T-helper 9 cell (primary cell): ENCODE results near the gene STYK1.
"Not testable (repeated sequence)": the region's sequence is repeated elsewhere in the genome, so short reads cannot be mapped to it uniquely, and the experiment has no call there.

Experiments
- DNase-seq: peaks from one replicate; pipeline ENCODE4 v3.0.0-alpha.2; 2020

Gene STYK1

DNA sequence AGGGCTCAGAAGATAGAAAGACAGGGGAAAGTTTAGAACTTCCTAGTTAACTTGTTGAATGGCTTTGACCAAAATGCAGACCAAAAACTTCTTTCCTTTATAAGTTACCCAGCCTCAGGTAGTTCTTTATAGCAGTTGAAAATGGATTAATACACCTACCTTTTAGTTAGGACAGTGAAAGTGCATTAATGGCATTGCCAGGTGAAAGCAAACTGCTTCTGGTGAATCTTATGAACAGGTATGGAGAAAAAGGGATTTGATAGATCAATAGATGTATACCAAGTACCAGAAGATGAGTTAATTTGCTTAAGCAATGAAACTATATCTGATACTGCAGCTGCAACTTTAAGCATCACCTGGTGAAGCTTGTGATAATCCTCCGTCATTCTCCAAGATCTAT is 14.2 kb upstream of the STYK1 start:
- DNase-seq: no peak

GRCh38 chr12:10672231-10672868 is 1.5 kb downstream of the STYK1 start:
- no peak for DNase-seq

GRCh38 chr12:10669533-10669932 is 4.3 kb downstream of the STYK1 start:
- DNase-seq: no peak

GRCh38 chr12:10668526-10668925 is 5.3 kb downstream of the STYK1 start:
- no peak for DNase-seq

DNA sequence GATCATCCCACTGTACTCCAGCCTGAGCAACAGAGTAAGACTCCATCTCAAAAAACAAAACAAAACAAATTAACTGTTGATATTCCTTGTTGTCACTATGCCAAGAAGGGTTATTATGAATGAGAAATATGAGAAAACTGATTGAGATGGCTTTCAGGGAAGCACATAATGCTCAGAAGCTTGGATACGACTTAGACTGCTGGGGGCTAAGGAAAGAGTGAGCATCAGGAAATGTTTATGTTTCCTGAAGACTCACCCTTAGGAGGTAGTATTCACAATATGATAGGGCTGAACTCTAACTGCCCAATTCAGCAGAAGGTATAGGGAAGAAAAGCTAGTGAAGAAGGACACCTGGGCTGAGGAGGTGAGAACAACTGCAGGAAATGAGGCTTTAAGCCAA is 6.3 kb downstream of the STYK1 start:
- no peak for DNase-seq

DNA sequence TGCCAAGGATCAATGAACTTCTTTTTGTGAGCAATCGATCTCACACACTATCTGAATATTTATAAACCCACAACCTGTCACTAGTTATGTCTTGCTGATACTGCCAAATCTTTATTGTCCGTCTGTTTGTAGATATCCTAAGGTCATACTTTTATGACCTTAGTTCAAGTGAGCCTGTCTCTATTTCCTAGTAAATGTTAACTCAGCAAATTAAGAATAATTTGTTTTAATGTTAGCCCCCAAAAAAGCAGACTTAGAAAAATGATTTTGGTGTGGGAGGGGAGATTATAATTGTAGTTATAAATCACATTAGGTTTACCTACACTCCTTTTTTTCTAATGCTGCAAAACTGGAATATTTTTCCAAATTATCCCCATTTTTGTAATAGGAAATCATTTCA is 9.4 kb downstream of the STYK1 start:
- DNase-seq: no peak

DNA sequence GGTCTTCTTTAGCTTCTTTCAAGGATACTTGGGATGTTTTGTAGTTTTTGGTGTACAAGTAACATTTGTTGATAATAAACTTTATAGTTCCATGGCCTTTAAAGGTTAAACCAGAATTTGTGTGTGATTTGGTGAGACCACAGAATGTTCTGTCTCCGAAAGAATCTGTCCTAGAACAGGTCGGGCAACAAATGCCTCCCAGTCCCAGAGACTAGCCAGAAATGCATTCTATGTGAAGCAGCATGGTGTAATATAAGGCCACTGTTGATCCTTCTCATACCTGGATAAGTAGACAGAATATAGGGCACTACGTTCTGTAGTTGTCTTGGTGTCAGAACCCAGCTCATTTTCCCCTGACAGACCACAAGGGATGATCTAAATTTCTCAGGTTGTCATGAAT is 10.0 kb downstream of the STYK1 start:
- DNase-seq: no peak

- no peak for DNase-seq
Observed at GRCh38 chr12:10661338-10661737, 12.5 kb downstream of the STYK1 start.

DNA sequence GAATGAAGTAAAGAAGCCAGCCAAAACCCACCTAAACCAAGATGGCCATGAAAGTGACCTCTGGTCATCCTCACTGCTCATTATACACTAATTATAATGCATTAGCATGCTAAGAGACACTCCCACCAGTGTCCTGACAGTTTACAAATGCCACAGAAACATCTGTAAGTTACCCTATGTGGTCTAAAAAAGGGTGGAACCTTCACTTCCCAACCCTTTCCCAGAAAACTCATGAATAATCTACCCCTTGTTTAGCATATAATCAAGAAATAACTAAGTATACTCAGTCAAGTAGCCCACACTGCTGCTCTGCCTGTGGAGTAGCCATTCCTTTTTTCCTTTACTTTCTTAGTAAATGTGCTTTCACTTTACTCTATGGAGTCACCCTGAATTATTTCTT is 19.8 kb downstream of the STYK1 start:
- DNase-seq: no peak

- DNase-seq: no peak
Observed at GRCh38 chr12:10652192-10652591, 21.7 kb downstream of the STYK1 start.

DNA sequence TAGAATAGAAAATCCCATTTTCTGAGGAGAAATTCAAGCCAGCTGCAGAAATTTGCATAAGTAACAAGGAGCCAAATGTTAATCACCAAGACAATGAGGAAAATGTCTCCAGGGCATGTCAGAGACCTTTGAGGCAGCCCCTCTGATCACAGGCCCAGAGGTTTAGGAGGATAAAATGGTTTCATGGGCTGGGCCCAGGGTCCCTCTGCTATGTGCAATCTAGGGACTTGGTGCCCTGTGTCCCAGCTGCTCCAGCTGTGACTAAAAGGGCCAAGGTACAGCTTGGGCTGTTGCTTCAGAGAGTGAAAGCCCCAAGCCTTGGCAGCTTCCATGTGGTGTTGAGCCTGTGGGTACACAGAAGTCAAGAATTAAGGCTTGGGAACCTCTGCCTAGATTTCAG is 27.3 kb downstream of the STYK1 start:
- not testable (repeated sequence) for DNase-seq

GRCh38 chr12:10645910-10646309 is 27.9 kb downstream of the STYK1 start:
- DNase-seq: no peak

- no peak for DNase-seq
Observed at GRCh38 chr12:10641735-10642500, 31.9 kb downstream of the STYK1 start.

DNA sequence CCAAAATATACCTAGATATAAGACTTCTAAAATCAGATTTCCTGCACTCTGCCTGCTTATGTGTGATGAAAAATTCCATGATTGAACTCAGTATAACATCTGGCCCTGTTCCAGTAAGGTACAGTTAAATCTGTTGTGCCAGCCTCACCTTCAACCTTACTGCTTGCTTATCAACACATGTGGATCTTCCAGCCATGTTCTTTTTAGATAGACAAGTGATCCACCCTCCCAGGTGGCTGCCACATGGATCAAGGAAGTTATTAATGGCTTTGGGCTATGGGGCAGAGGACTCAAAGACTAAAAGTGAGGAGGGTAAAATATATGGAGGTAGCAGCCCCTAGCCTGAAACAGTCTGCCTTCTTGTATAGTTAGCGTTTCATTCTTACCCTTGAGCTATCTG is 35.1 kb downstream of the STYK1 start:
- DNase-seq: no peak

DNA sequence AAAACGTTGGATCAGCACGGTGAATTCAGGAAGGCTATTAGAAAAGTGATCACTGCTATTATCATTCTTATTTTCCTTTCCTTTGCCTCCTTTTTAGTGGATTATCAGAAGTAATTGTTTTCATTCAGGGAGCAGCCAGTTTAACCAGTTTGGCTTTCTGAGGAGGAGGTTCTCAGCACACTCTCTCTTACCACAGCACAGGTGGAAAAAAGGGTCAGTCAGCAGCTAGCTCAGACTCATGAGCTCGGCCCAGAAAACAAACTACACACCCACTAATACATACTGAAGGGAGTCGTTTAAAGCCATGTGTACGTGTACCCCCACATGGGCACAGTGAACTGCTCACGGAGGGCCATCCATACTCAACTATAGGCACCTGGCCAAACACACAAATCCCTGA is 37.2 kb downstream of the STYK1 start:
- DNase-seq: no peak

GRCh38 chr12:10636124-10636523 is 37.7 kb downstream of the STYK1 start:
- no peak for DNase-seq

DNA sequence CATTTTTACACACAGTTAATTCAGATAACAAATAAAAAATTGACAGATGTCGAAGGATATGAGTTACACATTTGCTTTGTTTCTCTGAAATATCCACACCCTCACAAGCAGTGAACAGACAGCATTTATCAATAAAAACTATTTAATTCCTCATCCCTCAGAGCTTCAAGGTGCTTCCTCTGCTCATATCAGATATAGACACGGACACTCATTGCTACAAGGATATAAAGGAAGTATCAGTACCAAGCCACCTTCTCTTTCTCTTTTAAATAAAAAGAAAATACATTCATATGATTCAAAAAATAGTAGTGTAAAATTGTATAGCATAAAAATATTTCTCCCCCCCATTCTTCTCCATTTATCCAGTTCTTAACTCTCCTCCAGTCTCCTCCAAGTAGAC is 38.5 kb downstream of the STYK1 start:
- no peak for DNase-seq

- no peak for DNase-seq
Observed at GRCh38 chr12:10634427-10634826, 39.4 kb downstream of the STYK1 start.

DNA sequence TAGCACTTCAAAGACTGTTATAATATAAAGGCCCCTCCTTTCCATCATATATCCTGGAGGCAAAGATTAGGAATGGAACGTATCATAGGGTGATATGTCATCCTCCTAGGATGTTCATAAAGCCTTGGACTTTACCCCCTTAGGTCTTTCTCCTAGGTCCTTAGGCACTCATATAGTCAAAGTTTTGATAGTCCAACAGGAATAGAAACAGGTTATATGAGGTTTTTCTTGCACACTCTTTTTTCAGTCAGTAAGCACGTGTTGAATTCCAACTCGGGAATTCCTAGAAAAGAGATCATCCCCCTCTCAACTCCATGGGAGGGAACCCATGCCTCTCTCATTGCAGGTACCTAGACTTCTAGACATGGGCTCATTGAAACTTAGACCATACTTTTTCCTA is 40.3 kb downstream of the STYK1 start:
- no peak for DNase-seq

- no peak for DNase-seq
Observed at GRCh38 chr12:10632226-10632625, 41.6 kb downstream of the STYK1 start.

GRCh38 chr12:10624605-10625004 is 49.2 kb downstream of the STYK1 start:
- no peak for DNase-seq

DNA sequence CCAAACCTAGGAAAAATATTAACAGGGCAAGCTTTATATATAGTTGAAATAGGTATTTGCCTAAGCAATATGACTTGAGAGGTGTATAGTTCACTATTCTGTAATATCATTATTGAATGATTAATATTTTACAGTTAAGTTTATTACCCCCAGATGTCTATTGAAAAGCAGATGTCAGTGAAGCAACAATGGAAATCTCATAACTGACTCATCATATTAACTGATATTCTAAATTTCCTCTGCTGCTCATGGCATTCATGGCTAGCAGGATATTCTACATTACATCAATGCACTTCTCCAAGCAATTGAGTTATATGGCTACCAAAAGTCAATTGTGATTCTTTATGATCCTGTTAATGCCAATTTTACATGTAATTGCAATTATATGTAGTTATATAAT is 50.7 kb downstream of the STYK1 start:
- no peak for DNase-seq

- DNase-seq: no peak
Observed at GRCh38 chr12:10621278-10621677, 52.6 kb downstream of the STYK1 start.

DNA sequence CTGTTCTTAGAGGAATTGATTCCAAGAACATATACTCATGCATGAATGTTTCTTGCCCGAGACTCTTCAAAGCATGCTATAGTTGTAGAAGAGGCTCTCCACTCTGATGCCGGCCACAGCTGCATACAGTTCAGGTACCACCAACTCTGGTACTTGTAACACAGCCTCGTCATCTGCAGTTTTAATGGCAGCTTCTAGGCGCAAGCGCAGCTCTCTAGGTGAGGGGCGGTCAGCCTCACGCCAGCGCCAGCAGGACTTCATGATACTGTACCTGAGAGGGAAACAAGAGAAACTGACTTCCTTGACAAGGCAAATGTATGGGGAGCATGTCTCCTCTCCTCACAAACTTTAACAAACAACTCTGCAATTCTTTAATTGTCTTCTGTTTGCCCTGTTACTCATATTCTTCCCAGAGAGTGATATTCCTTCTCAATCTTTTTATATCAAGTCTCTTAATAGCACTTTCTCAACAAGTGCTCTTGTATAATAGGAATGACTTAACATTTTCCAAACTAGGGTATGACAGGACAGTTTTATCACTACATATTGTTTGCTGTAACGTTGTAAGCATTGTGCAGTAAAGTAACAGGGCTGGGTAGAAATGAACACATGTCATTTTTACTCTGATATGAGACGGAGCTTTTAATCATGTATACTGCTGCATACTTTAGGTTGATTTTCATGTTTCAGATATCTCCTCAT is 53.6 kb downstream of the STYK1 start:
- no peak for DNase-seq
